A673 (cell line): Measurements from ENCODE around the gene AQP6. TPM values are rescaled to one million over a fixed set of nuclear protein-coding genes. Genes with fewer than 3 reads are reported as not detected.

Experiments
- BruUV-seq: library from RNA; stranded (reverse); fragments of 400-500 nt; replicated peaks from 2 replicates; lab custom pipeline; 2021; lab: Mats Ljungman, UMichigan
- CTCF ChIA-PET: fragments of 300-600 bp; sonication (Branson Sonifier 250); formaldehyde crosslinking; loops from one replicate; lab custom pipeline; 2022; ENCODE audit warnings: antibody characterized with exemption; lab: Charles Lee
- POLR2A ChIA-PET: fragments of 300-600 bp; sonication (Branson Sonifier 250); formaldehyde crosslinking; loops from one replicate; lab custom pipeline; 2022; ENCODE audit warnings: antibody characterized with exemption; ENCODE audit not compliant: low non-redundant PET; lab: Charles Lee
- DNase-seq: peaks from one replicate; pipeline ENCODE4 v3.0.0-alpha.2; 2015; ENCODE audit warnings: low spot score
- H3K27ac ChIP-seq: fragments of 200-600 bp; sonication (generic); 2 replicates; pipeline ENCODE4 v1.5.1; 2016; ENCODE audit warnings: mixed run types, low read depth, mild to moderate bottlenecking, mixed read lengths, antibody characterized with exemption, low read length; ENCODE audit not compliant: poor library complexity, severe bottlenecking
- H3K27me3 ChIP-seq: fragments of 200-600 bp; sonication (generic); replicated peaks from 2 replicates; pipeline ENCODE4 v1.6.1; 2017; ENCODE audit warnings: mixed run types, low read depth, mild to moderate bottlenecking, mixed read lengths, antibody characterized with exemption, low read length; ENCODE audit not compliant: insufficient read depth, poor library complexity
- H3K36me3 ChIP-seq: fragments of 200-600 bp; sonication (generic); 2 replicates; pipeline ENCODE4 v1.6.1; 2016; ENCODE audit warnings: mixed run types, mild to moderate bottlenecking, mixed read lengths, antibody characterized with exemption, low read length; ENCODE audit not compliant: insufficient read depth, poor library complexity, severe bottlenecking
- H3K4me1 ChIP-seq: fragments of 200-600 bp; sonication (generic); 2 replicates; pipeline ENCODE4 v1.6.1; 2017; ENCODE audit warnings: mixed run types, mild to moderate bottlenecking, mixed read lengths, antibody characterized with exemption, low read length; ENCODE audit not compliant: insufficient read depth, poor library complexity, severe bottlenecking
- H3K4me3 ChIP-seq: fragments of 200-600 bp; sonication (generic); 2 replicates; pipeline ENCODE4 v1.5.1; 2016; ENCODE audit warnings: low read depth, mixed run types, mild to moderate bottlenecking, mixed read lengths, low read length; ENCODE audit not compliant: poor library complexity, severe bottlenecking
- H3K9me3 ChIP-seq: fragments of 200-600 bp; sonication (generic); 2 replicates; pipeline ENCODE4 v1.6.1; 2016; ENCODE audit warnings: mixed run types, low read depth, mild to moderate bottlenecking, mixed read lengths, antibody characterized with exemption, low read length; ENCODE audit not compliant: poor library complexity, severe bottlenecking
- CTCF ChIP-seq: fragments of 300-800, 200-600 bp; sonication (generic); conservative IDR thresholded peaks from 2 replicates; pipeline ENCODE4 v1.5.1; 2017; ENCODE audit warnings: low read depth, mild to moderate bottlenecking, antibody characterized with exemption, low read length, moderate library complexity, mixed read lengths
- EZH2 ChIP-seq: fragments of 200-600 bp; sonication (generic); IDR thresholded peaks from 2 replicates; pipeline ENCODE4 v1.6.1; 2017; ENCODE audit warnings: borderline replicate concordance, low read depth, mild to moderate bottlenecking, mixed read lengths, antibody characterized with exemption, low read length; ENCODE audit not compliant: poor library complexity, severe bottlenecking
- intact Hi-C: fragments of 100-400 bp; cut with micrococcal nuclease; formaldehyde crosslinking; loops from one replicate; pipeline ENCODE4 v1.10.0; 2022; ENCODE audit not compliant: unreplicated experiment
- total RNA-seq: library from RNA; stranded (reverse); gene quantifications from 2 replicates; pipeline ENCODE4 v1.2.3, GENCODE V29; 2021

Gene AQP6
- total RNA-seq, 1 experiment from 2014 or later: not detected

GRCh38 chr12:49944718-49945117, 28.0 kb upstream of the AQP6 start:
- no peaks in the 10 kb centered on the region for H3K36me3 ChIP-seq
- H3K4me1 ChIP-seq: no peaks in the 10 kb centered on the region
- H3K4me3 ChIP-seq: no peak overlapping the region
- intact Hi-C loops: loop anchor here (5.0 to 10.0 kb wide), 2 partner anchors 77 to 170 kb away; no protein-coding TSS in a partner anchor
- H3K27me3 ChIP-seq: no peaks in the 10 kb centered on the region
- H3K27ac ChIP-seq: no peak overlapping the region
- no peak for DNase-seq
- no peak for TF ChIP-seq EZH2
- TF ChIP-seq CTCF: no peak
- ChIA-PET CTCF (interaction anchor here (1.6 kb wide), 1 partner anchor 78 kb away, joined by 7 read pairs; no protein-coding TSS in a partner anchor), POLR2A (no interaction called here)
- H3K9me3 ChIP-seq: no peaks in the 10 kb centered on the region
- no TSS peak for BruUV-seq

- H3K27me3 ChIP-seq: no peaks in the 10 kb centered on the region
- no TSS peak for BruUV-seq
- DNase-seq: peak; percentile 82
- no peaks in the 10 kb centered on the region for H3K9me3 ChIP-seq
- peak overlapping the region; percentile 30 for H3K4me3 ChIP-seq
- POLR2A ChIA-PET: no interaction called here
- H3K27ac ChIP-seq: no peak overlapping the region
- H3K36me3 ChIP-seq: no peaks in the 10 kb centered on the region
- H3K4me1 ChIP-seq: no peaks in the 10 kb centered on the region
- TF ChIP-seq EZH2 (no peak), CTCF (peak; percentile 97)
- intact Hi-C loops: loop anchor here (5.0 to 10.0 kb wide), 2 partner anchors 78 to 171 kb away; no protein-coding TSS in a partner anchor
- CTCF ChIA-PET: interaction anchor here (0.6 to 1.8 kb wide), 14 partner anchors 8 to 146 kb away, joined by 3 to 10 read pairs (median 4); no protein-coding TSS in a partner anchor
These were observed 27.2 kb upstream of the AQP6 start for GRCh38 chr12:49945394-49946080.

GRCh38 chr12:49946086-49946485, 26.7 kb upstream of the AQP6 start:
- DNase-seq: no peak
- no peaks in the 10 kb centered on the region for H3K27me3 ChIP-seq
- no TSS peak for BruUV-seq
- H3K4me1 ChIP-seq: no peaks in the 10 kb centered on the region
- H3K4me3 ChIP-seq: no peak overlapping the region
- H3K27ac ChIP-seq: no peak overlapping the region
- ChIA-PET CTCF (interaction anchor here (0.6 to 1.8 kb wide), 11 partner anchors 8 to 147 kb away, joined by 3 to 10 read pairs (median 4); no protein-coding TSS in a partner anchor), POLR2A (no interaction called here)
- no peaks in the 10 kb centered on the region for H3K36me3 ChIP-seq
- no peak for TF ChIP-seq CTCF
- no peak for TF ChIP-seq EZH2
- H3K9me3 ChIP-seq: no peaks in the 10 kb centered on the region
- intact Hi-C loops: loop anchor here (5.0 to 10.0 kb wide), 2 partner anchors 79 to 171 kb away; no protein-coding TSS in a partner anchor
